ENCODE data around the gene MBP. TPM values are rescaled to one million over a fixed set of nuclear protein-coding genes. Genes with fewer than 3 reads are reported as not detected.

MBP gene
- total RNA-seq, 1 donor from 2014 or later: 2.0 TPM

- Mint-ChIP-seq H3K9me3 (no peaks in the 10 kb centered on the region), H3K4me3 (no peak overlapping the region), H3K4me1 (peaks cover 22% of the 10 kb centered on the region), H3K27me3 (ENCODE audit: low read depth) (no peaks in the 10 kb centered on the region), H3K36me3 (ENCODE audit: low read depth) (no peaks in the 10 kb centered on the region), H3K27ac (ENCODE audit: unreplicated experiment) (no peak overlapping the region)
- DNase-seq (ENCODE audit: low read depth, low spot score): no peak
- no peak for TF ChIP-seq CTCF (conservative IDR thresholded peaks at IDR 0.05)
These were observed 154.8 kb downstream of the MBP start for GRCh38 chr18:76977684-76978232.

- H3K36me3 Mint-ChIP-seq (ENCODE audit: low read depth): no peaks in the 10 kb centered on the region
- TF ChIP-seq CTCF (conservative IDR thresholded peaks at IDR 0.05): no peak
- peaks cover 22% of the 10 kb centered on the region for H3K4me1 Mint-ChIP-seq
- no peaks in the 10 kb centered on the region for H3K27me3 Mint-ChIP-seq (ENCODE audit: low read depth)
- H3K27ac Mint-ChIP-seq (ENCODE audit: unreplicated experiment): no peak overlapping the region
- DNase-seq (ENCODE audit: low read depth, low spot score): no peak
- no peak overlapping the region for H3K4me3 Mint-ChIP-seq
- H3K9me3 Mint-ChIP-seq: no peaks in the 10 kb centered on the region
These were observed 155.4 kb downstream of the MBP start for GRCh38 chr18:76977108-76977621.

- H3K4me1 Mint-ChIP-seq: peaks cover 32% of the 10 kb centered on the region
- DNase-seq (ENCODE audit: low read depth, low spot score): no peak
- no peak overlapping the region for H3K4me3 Mint-ChIP-seq
- no peak for TF ChIP-seq CTCF (conservative IDR thresholded peaks at IDR 0.05)
- no peaks in the 10 kb centered on the region for H3K9me3 Mint-ChIP-seq
- H3K27me3 Mint-ChIP-seq (ENCODE audit: low read depth): no peaks in the 10 kb centered on the region
- peak overlapping the region; percentile 75 for H3K27ac Mint-ChIP-seq (ENCODE audit: unreplicated experiment)
- H3K36me3 Mint-ChIP-seq (ENCODE audit: low read depth): no peaks in the 10 kb centered on the region
These were observed 156.9 kb downstream of the MBP start for GRCh38 chr18:76975577-76976110.

- H3K36me3 Mint-ChIP-seq (ENCODE audit: low read depth): no peaks in the 10 kb centered on the region
- no peak overlapping the region for H3K4me3 Mint-ChIP-seq
- DNase-seq (ENCODE audit: low read depth, low spot score): no peak
- TF ChIP-seq CTCF (conservative IDR thresholded peaks at IDR 0.05): no peak
- H3K27ac Mint-ChIP-seq (ENCODE audit: unreplicated experiment): no peak overlapping the region
- peaks cover 27% of the 10 kb centered on the region for H3K4me1 Mint-ChIP-seq
- H3K27me3 Mint-ChIP-seq (ENCODE audit: low read depth): no peaks in the 10 kb centered on the region
- H3K9me3 Mint-ChIP-seq: no peaks in the 10 kb centered on the region
These were observed 158.2 kb downstream of the MBP start for GRCh38 chr18:76974386-76974785.

GRCh38 chr18:76973520-76974266 lies 158.9 kb downstream of the MBP start:
- Mint-ChIP-seq H3K27ac (ENCODE audit: unreplicated experiment) (no peak overlapping the region), H3K4me3 (no peak overlapping the region), H3K27me3 (ENCODE audit: low read depth) (no peaks in the 10 kb centered on the region), H3K36me3 (ENCODE audit: low read depth) (no peaks in the 10 kb centered on the region), H3K4me1 (peaks cover 27% of the 10 kb centered on the region), H3K9me3 (no peaks in the 10 kb centered on the region)
- no peak for DNase-seq (ENCODE audit: low read depth, low spot score)
- no peak for TF ChIP-seq CTCF (conservative IDR thresholded peaks at IDR 0.05)
